ENCODE measurements around the gene TBC1D32.
"Not testable (repeated sequence)": the region's sequence is repeated elsewhere in the genome, so short reads cannot be mapped to it uniquely, and the experiment has no call there.

The TBC1D32 gene

GRCh38 chr6:121247386-121247785 is 86.9 kb downstream of the TBC1D32 start:
- no peak for DNase-seq (ENCODE audit: extremely low spot score, insufficient read length, low read depth)
- no peak for FAIRE-seq

DNA sequence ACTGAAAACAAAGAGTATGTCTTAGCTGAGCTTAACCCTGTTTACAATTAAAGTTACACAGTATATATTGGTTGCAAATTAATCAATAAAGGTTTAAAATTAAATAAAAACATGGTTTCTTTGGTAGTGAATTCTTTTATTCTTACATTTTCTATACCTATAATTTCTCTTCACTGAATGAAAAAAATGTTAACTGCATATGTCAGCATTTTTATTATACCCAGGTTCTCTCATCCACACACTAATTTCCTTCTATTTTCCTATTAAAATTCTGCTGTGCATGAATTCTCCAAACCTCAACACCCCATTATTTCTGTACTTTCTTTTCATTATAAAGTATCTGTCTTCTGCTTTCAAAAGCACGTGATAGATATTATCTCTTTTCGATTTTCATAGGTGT is 91.9 kb downstream of the TBC1D32 start:
- DNase-seq (ENCODE audit: extremely low spot score, insufficient read length, low read depth) (no peak), FAIRE-seq (no peak)

DNA sequence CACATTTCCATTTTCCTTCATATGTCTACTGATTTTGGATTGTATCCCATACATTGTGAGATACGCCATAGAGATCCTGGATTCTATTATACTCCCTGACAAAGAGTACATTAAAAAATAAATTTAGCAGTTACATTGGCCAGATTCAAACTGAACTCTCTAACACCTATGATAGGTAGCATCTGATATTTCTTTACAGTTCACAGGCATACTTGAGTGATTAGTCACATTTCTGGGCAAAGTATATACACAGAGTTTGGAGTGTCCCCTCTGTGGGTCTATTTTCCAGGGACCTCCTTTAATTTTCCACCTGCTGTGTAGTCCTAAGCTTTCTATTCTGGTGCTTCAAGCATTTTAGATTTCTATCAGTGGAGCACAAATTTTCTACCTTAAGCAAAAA is 96.4 kb downstream of the TBC1D32 start:
- DNase-seq (ENCODE audit: extremely low spot score, insufficient read length, low read depth) (no peak), FAIRE-seq (no peak)

- no peak for FAIRE-seq
These were observed 97.3 kb downstream of the TBC1D32 start for GRCh38 chr6:121236984-121237383.

GRCh38 chr6:121235386-121235785 is 98.9 kb downstream of the TBC1D32 start:
- FAIRE-seq: no peak
- no peak for DNase-seq (ENCODE audit: extremely low spot score, insufficient read length, low read depth)

More at GRCh38 chr6:121236984-121237383, 97.3 kb downstream of the TBC1D32 start:
- DNase-seq (ENCODE audit: extremely low spot score, insufficient read length, low read depth): no peak

DNA sequence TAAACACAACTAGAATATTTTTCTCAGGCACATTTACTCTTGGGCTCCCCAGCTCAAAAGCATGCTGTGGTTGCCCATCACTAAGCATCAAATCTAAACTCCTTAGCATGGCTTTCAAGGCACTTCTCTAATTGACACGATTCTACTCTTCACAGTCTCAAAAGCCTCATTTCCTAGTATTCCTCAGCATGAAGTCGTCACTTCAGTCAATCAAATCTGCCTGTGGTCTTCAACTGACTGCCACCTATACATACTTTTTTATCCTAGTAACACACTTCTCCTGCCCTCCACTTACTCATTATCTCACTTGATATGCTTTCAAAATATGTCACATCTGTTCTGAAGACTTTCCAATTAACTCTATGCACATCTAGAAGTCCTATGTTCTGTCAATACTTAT is 110.3 kb downstream of the TBC1D32 start:
- no peak for DNase-seq (ENCODE audit: extremely low spot score, insufficient read length, low read depth)
- FAIRE-seq: no peak

- DNase-seq (ENCODE audit: extremely low spot score, insufficient read length, low read depth) (no peak), FAIRE-seq (no peak)
These were observed 111.1 kb downstream of the TBC1D32 start for GRCh38 chr6:121223212-121223611.

DNA sequence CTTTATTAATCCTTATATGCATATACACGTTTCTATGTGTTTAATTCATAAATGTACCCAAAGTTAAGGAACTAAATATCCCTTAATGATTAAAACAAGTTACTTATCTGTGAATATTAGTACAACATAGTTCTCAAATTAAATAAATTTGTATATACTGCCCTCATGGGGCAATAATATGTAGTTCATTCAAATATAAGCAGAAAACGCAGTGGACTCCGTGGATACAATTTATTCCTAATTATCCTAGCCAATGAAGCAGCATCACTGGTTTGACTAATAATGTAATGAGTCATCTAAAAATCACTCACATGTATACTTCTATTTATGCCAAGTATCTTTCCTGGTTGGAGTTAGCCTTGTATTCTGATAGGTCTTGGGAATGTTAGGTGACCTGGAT is 111.6 kb downstream of the TBC1D32 start:
- DNase-seq (ENCODE audit: extremely low spot score, insufficient read length, low read depth): no peak
- FAIRE-seq: no peak

- DNase-seq (ENCODE audit: extremely low spot score, insufficient read length, low read depth): no peak
- FAIRE-seq: no peak
These were observed 117.4 kb downstream of the TBC1D32 start for GRCh38 chr6:121216928-121217327.

DNA sequence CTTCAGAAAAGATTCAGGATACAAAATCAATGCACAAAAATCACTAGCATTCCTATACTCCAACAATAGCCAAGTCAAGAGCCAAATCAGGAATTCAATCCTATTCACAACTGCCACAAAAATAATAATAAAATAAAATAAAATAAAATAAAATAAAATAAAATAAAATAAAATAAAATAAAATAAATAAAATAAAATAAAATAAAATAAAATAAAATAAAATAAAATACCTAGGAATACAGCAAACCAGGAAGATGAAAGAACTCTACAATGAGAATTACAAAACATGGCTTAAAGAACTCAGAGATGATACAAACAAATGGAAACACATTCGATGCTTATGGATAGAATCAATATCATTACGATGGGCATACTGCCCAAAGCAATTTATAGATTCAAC is 120.9 kb downstream of the TBC1D32 start:
- not testable (repeated sequence) for DNase-seq (ENCODE audit: extremely low spot score, insufficient read length, low read depth); FAIRE-seq

DNA sequence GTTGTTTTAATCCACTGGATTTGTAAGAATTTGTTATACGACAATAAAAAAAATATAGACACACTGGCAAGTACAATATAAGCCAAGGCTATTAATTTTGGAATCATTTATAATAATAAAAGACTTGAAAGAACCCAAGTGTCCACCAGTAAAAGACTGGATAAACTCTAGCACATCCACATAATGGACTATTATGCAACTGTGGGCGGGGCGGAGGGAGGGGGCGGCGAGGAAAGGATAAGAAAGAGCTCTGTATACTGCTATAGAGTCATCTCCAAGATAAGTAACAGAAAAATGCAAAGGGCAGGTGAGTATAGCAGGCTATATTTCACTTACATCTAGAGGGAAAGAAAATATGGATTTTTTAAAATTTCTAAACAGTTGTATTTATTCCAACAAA is 123.3 kb downstream of the TBC1D32 start:
- FAIRE-seq: no peak
- DNase-seq (ENCODE audit: extremely low spot score, insufficient read length, low read depth): no peak

GRCh38 chr6:121205569-121205968 is 128.7 kb downstream of the TBC1D32 start:
- FAIRE-seq (peak; percentile 18), DNase-seq (ENCODE audit: extremely low spot score, insufficient read length, low read depth) (no peak)

GRCh38 chr6:121201105-121201504 is 133.2 kb downstream of the TBC1D32 start:
- FAIRE-seq (no peak), DNase-seq (ENCODE audit: extremely low spot score, insufficient read length, low read depth) (no peak)

DNA sequence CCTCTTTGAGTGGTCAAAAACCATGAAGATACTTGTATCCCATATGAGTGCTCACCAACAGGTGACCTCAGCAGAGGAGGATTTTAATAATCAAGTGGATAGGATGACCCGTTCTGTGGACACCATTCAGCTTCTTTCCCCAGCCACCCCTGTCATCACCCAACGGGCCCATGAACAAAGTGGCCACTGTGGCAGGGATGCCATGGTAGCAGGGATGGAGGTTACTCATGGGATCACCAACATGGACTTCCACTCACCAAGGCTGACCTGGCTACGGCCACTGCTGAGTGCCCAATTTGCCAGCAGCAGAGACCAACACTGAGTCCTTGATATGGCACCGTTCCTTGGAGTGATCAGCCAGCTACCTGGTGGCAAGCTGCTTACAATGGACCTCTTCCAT is 138.2 kb downstream of the TBC1D32 start:
- not testable (repeated sequence) for DNase-seq (ENCODE audit: extremely low spot score, insufficient read length, low read depth); FAIRE-seq

DNA sequence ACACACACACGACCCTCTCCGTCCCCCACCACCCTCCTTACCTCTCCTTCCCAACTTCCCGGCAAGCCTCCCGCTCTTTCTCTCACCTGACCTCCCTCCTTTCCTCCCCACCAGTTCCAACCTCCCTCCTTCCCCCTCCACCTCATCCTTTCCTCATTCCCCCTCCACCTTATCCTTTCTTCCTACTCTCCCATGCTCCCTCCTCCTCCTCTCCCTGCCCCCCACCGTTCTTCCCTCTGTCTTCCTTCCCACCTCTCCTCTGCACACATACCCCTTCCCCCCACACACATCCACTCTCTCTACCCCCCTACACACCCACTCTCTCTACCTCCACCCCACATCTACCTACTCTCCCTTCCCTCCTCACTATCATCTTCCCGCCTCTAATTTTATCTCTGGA is 144.2 kb downstream of the TBC1D32 start:
- no peak for FAIRE-seq

DNA sequence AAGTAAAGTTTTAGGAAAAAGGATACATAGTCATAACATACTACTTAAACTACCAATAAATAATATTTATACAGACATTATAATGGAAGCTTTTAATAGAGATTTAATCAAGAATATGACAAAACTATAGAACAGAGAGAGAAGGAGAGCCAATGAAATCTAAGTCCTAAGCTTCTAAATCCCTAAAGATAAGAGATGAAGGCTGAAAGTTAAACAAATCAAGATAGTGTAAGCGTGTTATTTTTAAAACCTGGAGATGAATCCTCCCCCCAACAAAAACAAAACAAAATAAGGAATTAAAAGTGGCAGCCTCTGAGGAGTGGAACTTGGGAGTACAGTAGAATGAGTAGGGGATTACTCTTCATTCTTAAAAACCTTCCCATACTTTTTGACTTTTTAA is 145.9 kb downstream of the TBC1D32 start:
- FAIRE-seq: no peak
- DNase-seq (ENCODE audit: extremely low spot score, insufficient read length, low read depth): no peak

More for the DNA sequence above, 144.2 kb downstream of the TBC1D32 start:
- DNase-seq (ENCODE audit: extremely low spot score, insufficient read length, low read depth): no peak

DNA sequence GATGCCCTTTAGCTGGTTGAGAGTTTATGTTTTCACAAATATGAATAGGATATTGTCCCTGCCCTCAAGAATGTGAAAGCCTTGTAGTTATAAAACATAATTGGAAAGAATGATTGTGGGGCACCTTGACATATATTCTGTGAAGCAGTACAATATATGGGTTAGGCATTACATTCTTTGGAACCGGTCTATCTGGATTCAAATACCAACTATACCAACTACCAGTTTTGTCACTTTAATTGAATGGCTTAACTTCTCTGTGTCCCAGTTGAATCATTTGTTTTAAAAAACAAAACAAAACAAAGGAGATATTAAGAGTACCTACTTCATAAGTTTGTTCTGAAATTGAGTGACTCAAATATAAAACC is 146.5 kb downstream of the TBC1D32 start:
- no peak for DNase-seq (ENCODE audit: extremely low spot score, insufficient read length, low read depth)
- FAIRE-seq: no peak

DNA sequence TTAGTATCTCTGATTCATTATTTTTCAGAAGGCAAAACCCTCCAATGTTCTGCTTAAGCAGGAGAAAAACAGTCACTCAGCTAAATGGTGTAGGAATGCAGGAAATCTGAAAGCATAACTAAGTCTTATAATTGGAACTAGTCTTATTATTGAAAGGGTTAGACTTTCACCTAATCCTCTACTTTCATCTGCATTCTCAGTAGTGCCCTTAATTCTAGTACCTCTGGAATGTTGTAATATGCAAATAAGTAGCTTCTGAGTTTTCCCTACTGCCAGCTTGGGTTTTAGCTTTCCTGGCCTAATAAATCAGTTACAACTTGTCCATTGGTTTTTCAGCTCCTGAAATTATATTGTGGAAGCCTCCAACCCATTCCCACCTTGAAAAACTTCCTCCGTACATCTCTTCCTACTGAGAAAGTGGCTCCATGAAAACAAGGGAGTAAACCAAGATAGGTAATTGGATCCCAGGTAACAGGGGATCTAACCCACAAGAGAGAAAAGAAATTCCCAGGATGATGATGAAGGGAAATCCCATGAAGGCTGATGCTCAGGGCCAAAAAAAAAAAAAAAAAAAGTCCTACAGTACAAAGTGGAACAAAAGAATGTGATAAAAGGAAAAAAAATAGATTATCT is 147.0 kb downstream of the TBC1D32 start:
- DNase-seq (ENCODE audit: extremely low spot score, insufficient read length, low read depth) (no peak), FAIRE-seq (no peak)

- no peak for DNase-seq (ENCODE audit: extremely low spot score, insufficient read length, low read depth)
- FAIRE-seq: no peak
These were observed 150.5 kb downstream of the TBC1D32 start for GRCh38 chr6:121183742-121184141.

GRCh38 chr6:121175827-121176226 is 158.5 kb downstream of the TBC1D32 start:
- DNase-seq (ENCODE audit: extremely low spot score, insufficient read length, low read depth) (no peak), FAIRE-seq (no peak)

DNA sequence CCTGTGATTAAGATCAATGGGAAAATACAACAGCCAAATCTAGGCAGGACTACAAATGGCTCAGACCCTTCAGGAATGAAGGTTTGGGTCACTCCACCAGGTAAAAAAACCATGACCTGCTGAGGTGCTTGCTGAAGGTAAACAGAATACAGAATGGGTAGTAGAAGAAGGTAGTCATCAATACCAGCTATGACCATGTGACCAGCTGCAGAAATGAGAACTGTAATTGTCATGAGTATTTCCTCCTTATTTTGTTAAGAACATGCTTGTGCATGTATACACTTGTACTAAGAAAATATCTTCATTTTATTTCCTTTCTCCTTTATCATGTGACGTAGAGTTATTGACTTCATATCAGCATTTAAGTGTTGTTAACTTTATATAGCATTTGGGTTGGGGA is 161.8 kb downstream of the TBC1D32 start:
- DNase-seq (ENCODE audit: extremely low spot score, insufficient read length, low read depth); FAIRE-seq: not testable (repeated sequence)

- DNase-seq (ENCODE audit: extremely low spot score, insufficient read length, low read depth): no peak
- FAIRE-seq: no peak
These were observed 162.4 kb downstream of the TBC1D32 start for GRCh38 chr6:121171879-121172278.
